ENCODE measurements around the gene PPP1CB. TPM values are rescaled to one million over a fixed set of nuclear protein-coding genes. Genes with fewer than 3 reads are reported as not detected.

Gene PPP1CB
- polyA plus RNA-seq, 1 of the 3 experiments (the other 2 are of a cell fraction): 24.7 TPM

DNA sequence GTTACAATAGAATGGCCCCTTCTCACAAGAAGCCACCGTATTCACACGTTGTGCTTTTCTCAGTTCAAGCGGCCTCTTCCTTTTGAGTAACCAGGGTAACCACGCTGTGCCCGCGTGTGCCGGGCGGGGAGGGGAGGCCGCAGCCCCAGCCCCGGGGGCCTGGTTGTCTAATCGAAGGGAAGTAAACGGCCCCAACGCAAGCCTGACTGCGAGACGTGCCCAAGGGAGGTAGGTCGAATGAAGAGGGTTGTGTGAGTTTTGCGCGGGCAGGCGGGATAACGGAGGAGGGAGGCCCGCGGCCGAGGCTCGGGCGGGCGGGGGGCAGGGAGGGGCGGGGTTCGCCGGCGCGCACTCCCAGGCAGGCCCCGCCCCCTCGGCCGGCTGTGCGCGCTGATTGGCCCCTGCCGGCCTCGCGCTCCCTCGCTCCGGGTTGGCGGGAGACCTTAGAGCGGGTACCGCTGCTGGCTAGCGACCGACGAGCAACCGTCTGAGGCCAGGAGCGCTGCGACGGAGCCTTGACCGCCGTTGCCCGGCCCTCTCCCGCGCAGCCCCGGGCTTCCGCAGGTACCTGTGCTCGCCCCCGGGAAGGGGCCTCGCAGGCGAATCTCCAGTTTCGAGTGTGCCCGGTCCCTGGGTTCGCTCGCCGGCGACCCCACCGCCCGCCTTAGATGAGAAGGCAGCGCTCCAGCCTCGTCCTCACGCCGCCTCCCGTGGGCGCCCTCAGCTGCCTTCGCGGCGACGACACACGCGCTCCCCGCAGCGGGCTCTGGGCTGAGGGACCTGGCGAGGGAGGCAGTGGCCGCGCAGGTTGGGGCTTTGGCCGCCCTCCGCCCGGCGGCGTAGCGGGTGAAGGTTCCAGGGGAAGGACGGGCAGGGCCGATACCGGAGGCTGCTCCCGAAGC, 59.0 kb downstream of the PPP1CB start, which contains the start of gene SPDYA:
TSS of gene SPDYA (plus strand) at position 451 of the 902 bp plus-strand sequence. CDS start 5,181 bp downstream, outside the sequence.
- H3K4me1 ChIP-seq (ENCODE audit: control insufficient read depth in 1 of 2, insufficient read depth in 2 of 2, low read depth in 1 of 2, low read length in 1 of 2): peaks cover 0 to 5% of the 10 kb centered on the region in 2 experiments; a peak in 1 of 4 replicates
- POLR2A ChIA-PET: no interaction called here
- H3K27ac ChIP-seq (ENCODE audit: low read depth in 2 of 2, low read length in 1 of 2): peak within 1 kb of the TSS in 1 of 2 experiments; percentile 43; a peak in 1 of 4 replicates
- WGBS (ENCODE audit: low lambda C conversion rate): 29% methylated on average over 53 of the region's 97 CpGs
- H3K36me3 ChIP-seq (replicated peaks in 1 of 2; ENCODE audit: control insufficient read depth in 1 of 2, insufficient read depth in 2 of 2, low read length in 1 of 2): peaks cover 0 to 25% of the 10 kb centered on the region in 2 experiments
- H3K4me3 ChIP-seq (ENCODE audit: low read depth in 2 of 2, low read length in 1 of 2): peak within 1 kb of the TSS; percentile 56 to 57; a peak in 3 of 4 replicates
- no peaks in the 10 kb centered on the region for H3K27me3 ChIP-seq (ENCODE audit: insufficient read depth)
- H4K20me1 ChIP-seq (ENCODE audit: insufficient read depth): no peaks in the 10 kb centered on the region
- peak; percentile 99 for DNase-seq
- H3K9me3 ChIP-seq: no peaks in the 10 kb centered on the region
- H3K9me2 ChIP-seq: no peaks in the 10 kb centered on the region
- TF ChIP-seq POLR2AphosphoS5 (IDR thresholded peaks at IDR 0.05; ENCODE audit: low read depth, low read length) (peak; percentile 14; the same call in 1 of the 2 replicates), TEAD4 (IDR thresholded peaks at IDR 0.05; ENCODE audit: borderline replicate concordance, insufficient read depth) (no peak), RAD21 (IDR thresholded peaks at IDR 0.05; ENCODE audit: low read length) (no peak), RCOR1 (IDR thresholded peaks at IDR 0.05; ENCODE audit: low read length) (0 out of 2 replicates have a peak, but pooled peaks have one; percentile 8), RFX5 (IDR thresholded peaks at IDR 0.05; ENCODE audit: low read length) (no peak), MXI1 (IDR thresholded peaks at IDR 0.05; ENCODE audit: low read depth, low read length) (peak; percentile 81; the same call in 1 of the 2 replicates)
- TF ChIP-seq, protein P1, sequence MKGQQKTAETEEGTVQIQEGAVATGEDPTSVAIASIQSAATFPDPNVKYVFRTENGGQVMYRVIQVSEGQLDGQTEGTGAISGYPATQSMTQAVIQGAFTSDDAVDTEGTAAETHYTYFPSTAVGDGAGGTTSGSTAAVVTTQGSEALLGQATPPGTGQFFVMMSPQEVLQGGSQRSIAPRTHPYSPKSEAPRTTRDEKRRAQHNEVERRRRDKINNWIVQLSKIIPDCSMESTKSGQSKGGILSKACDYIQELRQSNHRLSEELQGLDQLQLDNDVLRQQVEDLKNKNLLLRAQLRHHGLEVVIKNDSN (IDR thresholded peaks at IDR 0.05; ENCODE audit: borderline replicate concordance, low read depth): peak; percentile 7; the same call in 1 of the 2 replicates
- TF ChIP-seq, protein P2, sequence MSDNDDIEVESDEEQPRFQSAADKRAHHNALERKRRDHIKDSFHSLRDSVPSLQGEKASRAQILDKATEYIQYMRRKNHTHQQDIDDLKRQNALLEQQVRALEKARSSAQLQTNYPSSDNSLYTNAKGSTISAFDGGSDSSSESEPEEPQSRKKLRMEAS (IDR thresholded peaks at IDR 0.05; ENCODE audit: low read depth): peak; percentile 62; the same call in 1 of the 2 replicates
- TF ChIP-seq, protein P3, sequence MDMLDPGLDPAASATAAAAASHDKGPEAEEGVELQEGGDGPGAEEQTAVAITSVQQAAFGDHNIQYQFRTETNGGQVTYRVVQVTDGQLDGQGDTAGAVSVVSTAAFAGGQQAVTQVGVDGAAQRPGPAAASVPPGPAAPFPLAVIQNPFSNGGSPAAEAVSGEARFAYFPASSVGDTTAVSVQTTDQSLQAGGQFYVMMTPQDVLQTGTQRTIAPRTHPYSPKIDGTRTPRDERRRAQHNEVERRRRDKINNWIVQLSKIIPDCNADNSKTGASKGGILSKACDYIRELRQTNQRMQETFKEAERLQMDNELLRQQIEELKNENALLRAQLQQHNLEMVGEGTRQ (IDR thresholded peaks at IDR 0.05; ENCODE audit: borderline replicate concordance, low read depth, low read length): no peak
- peak within 1 kb of the TSS; percentile 65 for H3K4me2 ChIP-seq
- H2AFZ ChIP-seq (ENCODE audit: low read depth): no peak within 1 kb of the TSS; the same call in 1 of the 2 replicates
- CTCF ChIA-PET: interaction anchor here (0.9 to 3.2 kb wide), 7 partner anchors 10 to 367 kb away, joined by 3 to 22 read pairs (median 4); no protein-coding TSS in a partner anchor
- H3F3A ChIP-seq (replicated peaks; ENCODE audit: insufficient read depth): peaks cover 36% of the 10 kb centered on the region
- peak within 1 kb of the TSS; percentile 26; the same call in 1 of the 2 replicates for H3K9ac ChIP-seq
- H3K79me2 ChIP-seq (ENCODE audit: insufficient read depth): no peaks in the 10 kb centered on the region

DNA sequence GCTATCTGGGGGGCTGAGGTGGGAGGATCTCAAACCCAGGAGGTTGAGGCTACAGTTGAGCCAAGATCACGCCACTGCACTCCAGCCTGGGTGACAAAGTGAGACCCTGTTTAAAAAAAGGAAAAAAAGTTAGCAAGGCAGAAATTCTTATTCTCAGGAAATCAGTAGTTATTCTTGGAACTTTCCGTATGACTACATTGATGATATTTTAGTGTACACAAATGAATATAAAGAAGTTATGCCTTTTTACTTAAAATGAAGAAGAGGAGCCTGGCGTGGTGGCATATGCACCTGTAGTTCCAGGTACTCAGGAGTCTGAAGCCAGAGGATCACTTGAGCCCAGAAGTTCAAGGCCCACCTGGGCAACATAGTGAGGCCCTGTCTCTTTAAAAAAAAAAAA, 66.4 kb downstream of the PPP1CB start:
- Histone ChIP-seq H3K9me3 (no peaks in the 10 kb centered on the region), H3K9me2 (no peaks in the 10 kb centered on the region), H3K4me1 (ENCODE audit: control insufficient read depth in 1 of 2, insufficient read depth in 2 of 2, low read depth in 1 of 2, low read length in 1 of 2) (no peaks in the 10 kb centered on the region), H4K20me1 (ENCODE audit: insufficient read depth) (no peaks in the 10 kb centered on the region), H3K79me2 (ENCODE audit: insufficient read depth) (no peaks in the 10 kb centered on the region), H2AFZ (ENCODE audit: low read depth) (no peak overlapping the region), H3K4me2 (no peak overlapping the region), H3F3A (replicated peaks; ENCODE audit: insufficient read depth) (peaks cover 35% of the 10 kb centered on the region), H3K27me3 (ENCODE audit: insufficient read depth) (no peaks in the 10 kb centered on the region), H3K36me3 (replicated peaks in 1 of 2; ENCODE audit: control insufficient read depth in 1 of 2, insufficient read depth in 2 of 2, low read length in 1 of 2) (no peaks in the 10 kb centered on the region), H3K4me3 (ENCODE audit: low read depth in 2 of 2, low read length in 1 of 2) (no peak overlapping the region), H3K27ac (ENCODE audit: low read depth in 2 of 2, low read length in 1 of 2) (no peak overlapping the region), H3K9ac (no peak overlapping the region)
- POLR2A ChIA-PET: no interaction called here
- CTCF ChIA-PET: interaction anchor here (0.9 to 1.1 kb wide), 2 partner anchors 141 to 251 kb away, joined by 3 read pairs; no protein-coding TSS in a partner anchor
- no peak for DNase-seq
- TF ChIP-seq SMC3 (IDR thresholded peaks at IDR 0.05; ENCODE audit: low read depth, low read length): no peak
- no peak for TF ChIP-seq POLR2AphosphoS5 (IDR thresholded peaks at IDR 0.05; ENCODE audit: low read depth, low read length)
- no peak for TF ChIP-seq JUND (IDR thresholded peaks at IDR 0.05)
- TF ChIP-seq TAF1 (IDR thresholded peaks at IDR 0.05; ENCODE audit: borderline replicate concordance, low read depth, low read length): no peak
- TF ChIP-seq FOXM1 (IDR thresholded peaks at IDR 0.05; ENCODE audit: low read depth): no peak
- TF ChIP-seq FOXJ3 (CRISPR knock-in tag; IDR thresholded peaks at IDR 0.05): no peak
- TF ChIP-seq RFX5 (IDR thresholded peaks at IDR 0.05; ENCODE audit: low read length): no peak
- TF ChIP-seq, protein P3 (IDR thresholded peaks at IDR 0.05; ENCODE audit: borderline replicate concordance, low read depth, low read length): no peak
- TF ChIP-seq, protein P4, sequence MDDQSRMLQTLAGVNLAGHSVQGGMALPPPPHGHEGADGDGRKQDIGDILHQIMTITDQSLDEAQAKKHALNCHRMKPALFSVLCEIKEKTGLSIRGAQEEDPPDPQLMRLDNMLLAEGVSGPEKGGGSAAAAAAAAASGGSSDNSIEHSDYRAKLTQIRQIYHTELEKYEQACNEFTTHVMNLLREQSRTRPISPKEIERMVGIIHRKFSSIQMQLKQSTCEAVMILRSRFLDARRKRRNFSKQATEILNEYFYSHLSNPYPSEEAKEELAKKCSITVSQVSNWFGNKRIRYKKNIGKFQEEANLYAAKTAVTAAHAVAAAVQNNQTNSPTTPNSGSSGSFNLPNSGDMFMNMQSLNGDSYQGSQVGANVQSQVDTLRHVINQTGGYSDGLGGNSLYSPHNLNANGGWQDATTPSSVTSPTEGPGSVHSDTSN (IDR thresholded peaks at IDR 0.05): no peak
- no peak for TF ChIP-seq RXRA (IDR thresholded peaks at IDR 0.05; ENCODE audit: borderline replicate concordance, low read depth)
- no peak for TF ChIP-seq YY1 (IDR thresholded peaks at IDR 0.05; ENCODE audit: low read depth)
- TF ChIP-seq NFIC (IDR thresholded peaks at IDR 0.05; ENCODE audit: borderline replicate concordance): no peak
- whole genome bisulfite sequencing (ENCODE audit: low lambda C conversion rate): 86% methylated on average over 3 of the region's 3 CpGs

Measured in SK-N-SH (cell line).